ENCODE results near the gene SORCS3. TPM values are rescaled to one million over a fixed set of nuclear protein-coding genes. Genes with fewer than 3 reads are reported as not detected.

Gene SORCS3
- total RNA-seq, 1 experiment from 2014 or later: not detected

DNA sequence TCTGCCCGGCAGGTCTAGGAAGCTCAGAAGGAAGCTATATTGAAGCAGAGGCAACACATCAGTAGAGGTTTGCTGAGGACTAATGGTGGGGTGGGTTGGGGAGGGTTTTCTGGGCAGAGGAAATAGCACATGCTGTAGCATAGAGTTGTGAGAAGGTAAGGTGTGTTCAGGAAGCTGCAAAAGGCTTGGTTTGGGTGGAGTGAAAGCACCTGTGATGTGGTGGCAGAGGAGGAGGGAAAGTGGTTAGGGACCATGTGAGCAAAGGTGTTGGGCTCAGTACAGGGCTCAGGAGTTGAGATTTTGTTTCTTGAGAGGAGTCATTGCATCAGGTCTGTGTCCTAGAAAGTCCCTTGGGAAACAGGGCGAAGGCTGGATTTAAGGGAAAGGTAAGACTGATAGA, 294.6 kb downstream of the SORCS3 start:
- no peaks in the 10 kb centered on the region for H3K36me3 ChIP-seq (ENCODE audit: control insufficient read depth in 1 of 2, insufficient read depth in 2 of 2, low read length in 2 of 2)
- H3K4me1 ChIP-seq (ENCODE audit: control insufficient read depth in 1 of 2, insufficient read depth in 2 of 2, low read length in 2 of 2): peaks cover 17 to 23% of the 10 kb centered on the region in 2 experiments
- TF ChIP-seq CTCF (IDR thresholded peaks at IDR 0.05 in 2 of 3, conservative IDR thresholded peaks at IDR 0.05 in 1 of 3; ENCODE audit: borderline replicate concordance in 1 of 3, insufficient read depth in 1 of 3, low read depth in 2 of 3, low read length in 2 of 3): no peak
- TF ChIP-seq, protein P1, sequence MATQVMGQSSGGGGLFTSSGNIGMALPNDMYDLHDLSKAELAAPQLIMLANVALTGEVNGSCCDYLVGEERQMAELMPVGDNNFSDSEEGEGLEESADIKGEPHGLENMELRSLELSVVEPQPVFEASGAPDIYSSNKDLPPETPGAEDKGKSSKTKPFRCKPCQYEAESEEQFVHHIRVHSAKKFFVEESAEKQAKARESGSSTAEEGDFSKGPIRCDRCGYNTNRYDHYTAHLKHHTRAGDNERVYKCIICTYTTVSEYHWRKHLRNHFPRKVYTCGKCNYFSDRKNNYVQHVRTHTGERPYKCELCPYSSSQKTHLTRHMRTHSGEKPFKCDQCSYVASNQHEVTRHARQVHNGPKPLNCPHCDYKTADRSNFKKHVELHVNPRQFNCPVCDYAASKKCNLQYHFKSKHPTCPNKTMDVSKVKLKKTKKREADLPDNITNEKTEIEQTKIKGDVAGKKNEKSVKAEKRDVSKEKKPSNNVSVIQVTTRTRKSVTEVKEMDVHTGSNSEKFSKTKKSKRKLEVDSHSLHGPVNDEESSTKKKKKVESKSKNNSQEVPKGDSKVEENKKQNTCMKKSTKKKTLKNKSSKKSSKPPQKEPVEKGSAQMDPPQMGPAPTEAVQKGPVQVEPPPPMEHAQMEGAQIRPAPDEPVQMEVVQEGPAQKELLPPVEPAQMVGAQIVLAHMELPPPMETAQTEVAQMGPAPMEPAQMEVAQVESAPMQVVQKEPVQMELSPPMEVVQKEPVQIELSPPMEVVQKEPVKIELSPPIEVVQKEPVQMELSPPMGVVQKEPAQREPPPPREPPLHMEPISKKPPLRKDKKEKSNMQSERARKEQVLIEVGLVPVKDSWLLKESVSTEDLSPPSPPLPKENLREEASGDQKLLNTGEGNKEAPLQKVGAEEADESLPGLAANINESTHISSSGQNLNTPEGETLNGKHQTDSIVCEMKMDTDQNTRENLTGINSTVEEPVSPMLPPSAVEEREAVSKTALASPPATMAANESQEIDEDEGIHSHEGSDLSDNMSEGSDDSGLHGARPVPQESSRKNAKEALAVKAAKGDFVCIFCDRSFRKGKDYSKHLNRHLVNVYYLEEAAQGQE (IDR thresholded peaks at IDR 0.05; ENCODE audit: low read depth): no peak
- no peak for TF ChIP-seq JUND (IDR thresholded peaks at IDR 0.05)
- no peak for TF ChIP-seq ZFX (IDR thresholded peaks at IDR 0.05)
- no peak for TF ChIP-seq TCF7L2 (IDR thresholded peaks at IDR 0.05; ENCODE audit: borderline replicate concordance, extremely low read depth, insufficient read depth, insufficient read length)
- H3K4me2 ChIP-seq (ENCODE audit: low read length): no peak overlapping the region
- H3K9me3 ChIP-seq (ENCODE audit: control insufficient read depth in 1 of 2, insufficient read depth in 1 of 2, low read depth in 1 of 2, low read length in 2 of 2): no peaks in the 10 kb centered on the region
- no peak for ATAC-seq
- RAD21 ChIA-PET (ENCODE audit: low non-redundant PET in 1 of 2, low total read pairs in 2 of 2, uncharacterized antibody in 2 of 2, unreplicated experiment in 2 of 2): no interaction called here
- intact Hi-C loops (cut with micrococcal nuclease): no loop called here
- DNase-seq (ENCODE audit: low read depth, low spot score): no peak
- H2AFZ ChIP-seq (ENCODE audit: low read depth, low read length, poor library complexity, severe bottlenecking): no peak overlapping the region
- no peaks in the 10 kb centered on the region for H3K9me2 ChIP-seq (ENCODE audit: insufficient read depth)
- BruUV-seq (replicated peaks): no TSS peak
- H3K27ac ChIP-seq (ENCODE audit: low read depth, low read length): no peak overlapping the region
- POLR2A ChIA-PET: no interaction called here
- H3K27me3 ChIP-seq (ENCODE audit: insufficient read depth, low read length): peaks cover 16% of the 10 kb centered on the region; the same call in 1 of the 2 replicates
- H3K9ac ChIP-seq (ENCODE audit: low read length): no peak overlapping the region
- no peaks in the 10 kb centered on the region for H4K20me1 ChIP-seq (ENCODE audit: insufficient read depth)
- CTCF ChIA-PET: no interaction called here
- no peak overlapping the region for H3K4me3 ChIP-seq (replicated peaks in 1 of 2; ENCODE audit: low read depth in 1 of 2, low read length in 2 of 2)
- H3K79me2 ChIP-seq (ENCODE audit: insufficient read depth, low read length): no peaks in the 10 kb centered on the region
